Keratinocyte (primary cell): ENCODE results near the gene LHFPL3. TPM values are rescaled to one million over a fixed set of nuclear protein-coding genes. Genes with fewer than 3 reads are reported as not detected.

Source experiments
- DNase-seq: peaks from one replicate; pipeline ENCODE4 v3.0.0-alpha.2; 2011; ENCODE audit warnings: low read depth, missing footprints, low spot score
- FAIRE-seq: peaks from 2 replicates; lab custom pipeline; 2011; peaks lifted over from hg19 to GRCh38; lab: Jason Lieb, UNC
- H2AFZ ChIP-seq: 2 replicates; pipeline ENCODE4 v1.6.0; 2012; ENCODE audit warnings: low read length, control low read depth, inconsistent platforms; ENCODE audit not compliant: control insufficient read depth
- H3K27ac ChIP-seq: 2 replicates; pipeline ENCODE4 v1.5.1; 2011; ENCODE audit warnings: low read length; ENCODE audit not compliant: control insufficient read depth, insufficient read depth
- H3K27me3 ChIP-seq: 3 replicates; pipeline ENCODE4 v1.6.0; 2011; ENCODE audit warnings: low read length; ENCODE audit not compliant: control insufficient read depth, insufficient read depth; ENCODE audit errors: extremely low read depth
- H3K36me3 ChIP-seq, 2 experiments: 2 replicates in 1 of 2; 3 replicates in 1 of 2; pipeline ENCODE4 v1.5.1; 2011; ENCODE audit warnings: low read length in 2 of 2, mild to moderate bottlenecking in 1 of 2; ENCODE audit not compliant: control insufficient read depth in 2 of 2, insufficient read depth in 2 of 2; ENCODE audit errors: extremely low read depth in 1 of 2
- H3K4me1 ChIP-seq: 3 replicates; pipeline ENCODE4 v1.5.1; 2011; ENCODE audit warnings: low read length; ENCODE audit not compliant: control insufficient read depth, insufficient read depth; ENCODE audit errors: extremely low read depth
- H3K4me2 ChIP-seq: 3 replicates; pipeline ENCODE4 v1.6.0; 2011; ENCODE audit warnings: low read depth, low read length; ENCODE audit not compliant: control insufficient read depth, insufficient read depth; ENCODE audit errors: extremely low read depth
- H3K4me3 ChIP-seq, 3 experiments: fragments of 200-600 bp in 1 of 3; sonication (generic) in 1 of 3; 2 replicates in 2 of 3; 3 replicates in 1 of 3; pipeline ENCODE4 v1.5.1; 2011 to 2016; ENCODE audit warnings: low read length in 3 of 3, mild to moderate bottlenecking in 3 of 3, control low read depth in 2 of 3, inconsistent platforms in 1 of 3, low read depth in 1 of 3, mixed read lengths in 1 of 3, mixed run types in 1 of 3, moderate library complexity in 1 of 3; ENCODE audit not compliant: control insufficient read depth in 2 of 3, insufficient read depth in 2 of 3; ENCODE audit errors: extremely low read depth in 1 of 3
- H3K79me2 ChIP-seq: 2 replicates; pipeline ENCODE4 v1.6.0; 2012; ENCODE audit warnings: low read length; ENCODE audit not compliant: control insufficient read depth, insufficient read depth
- H3K9ac ChIP-seq: 3 replicates; pipeline ENCODE4 v1.6.0; 2011; ENCODE audit warnings: low read length; ENCODE audit not compliant: control insufficient read depth, insufficient read depth; ENCODE audit errors: extremely low read depth
- H3K9me1 ChIP-seq: 3 replicates; pipeline ENCODE4 v1.6.0; 2011; ENCODE audit warnings: low read length; ENCODE audit not compliant: control insufficient read depth, insufficient read depth; ENCODE audit errors: extremely low read depth
- H3K9me3 ChIP-seq: 2 replicates; pipeline ENCODE4 v1.5.1; 2012; ENCODE audit warnings: low read depth, low read length; ENCODE audit not compliant: control insufficient read depth
- H4K20me1 ChIP-seq: 3 replicates; pipeline ENCODE4 v1.6.0; 2011; ENCODE audit warnings: low read length; ENCODE audit not compliant: control insufficient read depth, insufficient read depth; ENCODE audit errors: extremely low read depth
- EZH2 ChIP-seq: IDR thresholded peaks from one replicate; pipeline ENCODE4 v1.6.1; 2012; ENCODE audit warnings: inconsistent platforms, mild to moderate bottlenecking, low read length, moderate library complexity
- dilution Hi-C: fragments of 300-500 bp; cut with MboI; formaldehyde crosslinking; loops from one replicate; pipeline ENCODE4 v1.7.0; 2020; ENCODE audit warnings: low sequenced_read_pairs; ENCODE audit not compliant: extremely low pct_ligation_motif_present
- polyA plus RNA-seq, 5 experiments: library from polyadenylated mRNA; depleted of rRNA in 3 of 5; stranded (reverse) in 3 of 5; stranded (forward) in 1 of 5; unstranded in 1 of 5; fragments of >200 nt; gene quantifications; 1 replicate in 1 of 5; 2 replicates in 3 of 5; 3 replicates in 1 of 5; pipeline versions ENCODE4 v1.2.1 to v1.2.3, GENCODE V29; 2011 to 2012; ENCODE audit warnings: missing spikeins in 2 of 5, low read depth in 1 of 5, low replicate concordance in 1 of 5
- TF ChIP-seq, protein P1 (sequence below), 3 experiments: IDR thresholded peaks in 1 of 3; conservative IDR thresholded peaks in 1 of 3; optimal IDR thresholded peaks in 1 of 3; 2 replicates in 2 of 3; 3 replicates in 1 of 3; pipeline versions ENCODE3 to v1.5.1; 2011; ENCODE audit warnings: low read length in 3 of 3, mild to moderate bottlenecking in 3 of 3, moderate library complexity in 2 of 3, control low read depth in 1 of 3, inconsistent platforms in 1 of 3; ENCODE audit not compliant: insufficient read depth in 2 of 3; ENCODE audit errors: extremely low read depth in 1 of 3

Gene LHFPL3
- polyA plus RNA-seq, 1 donor (not counting 4 experiments of a cell fraction or from before 2014, with no cell fraction given) = not detected

DNA sequence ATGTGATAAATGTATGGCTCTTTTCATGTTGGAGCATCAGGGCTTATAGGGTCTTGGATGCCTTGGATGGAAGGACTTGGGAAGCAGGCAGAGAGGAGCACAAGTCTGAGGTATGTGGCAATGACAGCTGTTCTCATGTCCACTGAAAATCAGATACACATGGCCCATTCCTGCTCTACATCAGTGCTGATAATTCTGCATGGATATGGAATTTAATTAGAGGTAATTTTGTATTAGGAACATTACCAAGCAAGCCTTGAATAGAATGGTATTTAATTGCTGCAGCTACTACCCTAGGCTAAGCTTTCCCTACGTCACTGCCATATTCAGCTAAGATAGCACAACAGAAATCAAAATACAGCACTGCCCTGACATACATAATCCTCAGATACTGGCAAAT, 299.6 kb downstream of the LHFPL3 start:
- no peaks in the 10 kb centered on the region for H3K79me2 ChIP-seq
- TF ChIP-seq, protein P1, sequence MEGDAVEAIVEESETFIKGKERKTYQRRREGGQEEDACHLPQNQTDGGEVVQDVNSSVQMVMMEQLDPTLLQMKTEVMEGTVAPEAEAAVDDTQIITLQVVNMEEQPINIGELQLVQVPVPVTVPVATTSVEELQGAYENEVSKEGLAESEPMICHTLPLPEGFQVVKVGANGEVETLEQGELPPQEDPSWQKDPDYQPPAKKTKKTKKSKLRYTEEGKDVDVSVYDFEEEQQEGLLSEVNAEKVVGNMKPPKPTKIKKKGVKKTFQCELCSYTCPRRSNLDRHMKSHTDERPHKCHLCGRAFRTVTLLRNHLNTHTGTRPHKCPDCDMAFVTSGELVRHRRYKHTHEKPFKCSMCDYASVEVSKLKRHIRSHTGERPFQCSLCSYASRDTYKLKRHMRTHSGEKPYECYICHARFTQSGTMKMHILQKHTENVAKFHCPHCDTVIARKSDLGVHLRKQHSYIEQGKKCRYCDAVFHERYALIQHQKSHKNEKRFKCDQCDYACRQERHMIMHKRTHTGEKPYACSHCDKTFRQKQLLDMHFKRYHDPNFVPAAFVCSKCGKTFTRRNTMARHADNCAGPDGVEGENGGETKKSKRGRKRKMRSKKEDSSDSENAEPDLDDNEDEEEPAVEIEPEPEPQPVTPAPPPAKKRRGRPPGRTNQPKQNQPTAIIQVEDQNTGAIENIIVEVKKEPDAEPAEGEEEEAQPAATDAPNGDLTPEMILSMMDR (optimal IDR thresholded peaks at IDR 0.05 in 1 of 3, IDR thresholded peaks at IDR 0.05 in 1 of 3, conservative IDR thresholded peaks at IDR 0.05 in 1 of 3; ENCODE audit: extremely low read depth in 1 of 3, insufficient read depth in 2 of 3, low read length in 3 of 3) = no peak
- no peak for TF ChIP-seq EZH2
- dilution Hi-C loops = no loop called here

DNA sequence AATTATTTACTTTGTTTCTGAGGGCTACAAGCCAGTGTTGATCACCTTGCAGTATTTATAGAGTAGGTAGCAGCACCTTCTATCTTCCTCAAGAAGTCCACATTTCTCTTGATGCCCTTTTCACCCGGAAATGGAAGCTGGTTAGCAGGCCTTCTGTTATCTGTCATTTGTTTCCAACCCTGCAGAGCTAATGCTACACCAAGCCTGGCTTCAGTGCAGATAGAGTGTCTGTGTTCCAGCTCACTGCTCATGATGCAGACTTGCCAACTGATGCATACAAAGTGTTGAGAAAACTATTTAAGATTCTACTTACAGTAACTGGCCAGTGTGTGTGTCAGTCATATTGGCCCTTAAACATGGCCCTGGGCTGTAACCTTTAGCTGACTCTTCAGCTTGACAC, 301.0 kb downstream of the LHFPL3 start:
- FAIRE-seq (no peak), DNase-seq (no peak)
- no peaks in the 10 kb centered on the region for H3K9me1 ChIP-seq
- no peak overlapping the region for H3K27ac ChIP-seq
- TF ChIP-seq EZH2 = no peak
- TF ChIP-seq, protein P1 (optimal IDR thresholded peaks at IDR 0.05 in 1 of 3, IDR thresholded peaks at IDR 0.05 in 1 of 3, conservative IDR thresholded peaks at IDR 0.05 in 1 of 3; ENCODE audit: extremely low read depth in 1 of 3, insufficient read depth in 2 of 3, low read length in 3 of 3) = no peak
- H3K79me2 ChIP-seq = no peaks in the 10 kb centered on the region
- no peaks in the 10 kb centered on the region for H4K20me1 ChIP-seq
- no peak overlapping the region for H2AFZ ChIP-seq
- no peaks in the 10 kb centered on the region for H3K9me3 ChIP-seq
- H3K36me3 ChIP-seq = no peaks in the 10 kb centered on the region
- no peak overlapping the region for H3K4me2 ChIP-seq
- dilution Hi-C loops = no loop called here
- no peak overlapping the region for H3K4me3 ChIP-seq
- no peaks in the 10 kb centered on the region for H3K27me3 ChIP-seq
- H3K4me1 ChIP-seq = no peaks in the 10 kb centered on the region
- H3K9ac ChIP-seq = no peak overlapping the region

More for the DNA sequence above, 299.6 kb downstream of the LHFPL3 start:
- Histone ChIP-seq H2AFZ (no peak overlapping the region), H3K4me1 (no peaks in the 10 kb centered on the region), H3K27ac (no peak overlapping the region), H3K9me1 (no peaks in the 10 kb centered on the region), H3K4me2 (no peak overlapping the region), H3K9ac (no peak overlapping the region), H3K4me3 (no peak overlapping the region), H4K20me1 (no peaks in the 10 kb centered on the region), H3K36me3 (no peaks in the 10 kb centered on the region), H3K9me3 (no peaks in the 10 kb centered on the region), H3K27me3 (no peaks in the 10 kb centered on the region)
- DNase-seq (no peak), FAIRE-seq (no peak)
